Measurements from ENCODE around the gene FAM222B. TPM values are rescaled to one million over a fixed set of nuclear protein-coding genes. Genes with fewer than 3 reads are reported as not detected.

Gene FAM222B
- total and polyA plus RNA-seq, 9 of the 15 experiments (the other 6 are each of a cell fraction or from before 2014, with no cell fraction given) = 4.0 to 34.6 (median 7.5) TPM

DNA sequence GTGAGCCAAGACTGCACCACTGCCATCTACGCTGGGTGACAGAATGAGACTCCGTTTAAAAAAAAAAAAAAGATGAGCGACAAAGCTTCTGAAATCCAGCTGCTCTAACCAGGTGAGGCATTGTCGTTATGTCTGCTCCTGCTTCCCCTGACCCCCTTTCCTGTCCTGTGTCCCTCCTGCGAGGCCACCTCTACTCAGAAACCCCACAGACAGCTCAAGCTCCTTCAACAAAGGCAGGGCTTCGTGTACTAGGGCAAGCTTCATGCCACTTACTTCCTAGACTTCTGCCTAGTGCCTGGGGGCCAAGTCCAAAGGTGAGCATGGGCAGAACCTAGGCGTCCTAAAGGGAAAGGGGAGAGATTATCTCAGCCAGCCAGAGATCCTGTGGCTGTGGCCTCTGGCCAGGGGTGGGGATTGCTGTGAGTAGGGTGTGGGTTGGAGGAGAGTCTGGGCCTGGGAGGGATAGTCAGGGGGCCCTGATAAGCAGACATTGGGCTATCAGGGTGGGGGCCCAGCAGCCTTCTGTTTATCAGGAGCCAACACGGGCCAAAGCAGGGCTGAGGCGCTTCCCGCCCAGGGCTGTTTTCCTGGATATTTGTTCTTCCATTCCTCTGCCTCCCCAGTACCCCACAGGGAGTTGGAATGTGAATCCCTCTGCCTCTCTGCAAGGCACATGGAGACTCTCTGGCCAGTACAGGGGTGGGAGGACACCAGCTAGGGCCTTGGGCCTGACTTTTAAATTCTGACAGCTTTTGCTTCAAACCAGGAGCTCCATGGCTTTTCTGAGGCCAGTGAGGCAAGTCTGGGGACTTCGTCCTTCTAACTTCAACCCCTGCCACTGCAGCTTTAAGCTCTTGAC is 22.6 kb upstream of the FAM222B start (continued):
- TF ChIP-seq ZNF707 (CRISPR knock-in tag; conservative IDR thresholded peaks at IDR 0.05) (0 out of 2 replicates have a peak, but pooled peaks have one; percentile 41), ZSCAN29 (IDR thresholded peaks at IDR 0.05) (no peak; the same call in 1 of the 2 replicates), PHF20 (IDR thresholded peaks at IDR 0.05; ENCODE audit: partially characterized antibody) (no peak), ZNF79 (CRISPR knock-in tag; IDR thresholded peaks at IDR 0.05; ENCODE audit: low read depth) (no peak; the same call in 1 of the 2 replicates), ZNF830 (CRISPR knock-in tag; IDR thresholded peaks at IDR 0.05) (no peak; the same call in 1 of the 2 replicates), HNRNPK (IDR thresholded peaks at IDR 0.05; ENCODE audit: low read depth, low read length, poor library complexity, severe bottlenecking) (no peak), GABPA (tag; conservative IDR thresholded peaks at IDR 0.05; ENCODE audit: low read depth) (no peak), TSHZ1 (CRISPR knock-in tag; IDR thresholded peaks at IDR 0.05) (no peak), ZNF780A (CRISPR knock-in tag; IDR thresholded peaks at IDR 0.05) (no peak), TEAD2 (tag; IDR thresholded peaks at IDR 0.05) (no peak), SIN3B (IDR thresholded peaks at IDR 0.05; ENCODE audit: low read depth) (0 out of 2 replicates have a peak, but pooled peaks have one; percentile 34), CBX8 (IDR thresholded peaks at IDR 0.05; ENCODE audit: borderline replicate concordance, extremely low read depth, low read depth, low read length, poor library complexity, severe bottlenecking) (no peak), RBM34 (IDR thresholded peaks at IDR 0.05; ENCODE audit: borderline replicate concordance, insufficient read depth, low read length) (no peak), GABPB1 (CRISPR knock-in tag; IDR thresholded peaks at IDR 0.05) (0 out of 2 replicates have a peak, but pooled peaks have one; percentile 60), ZNF695 (CRISPR knock-in tag; IDR thresholded peaks at IDR 0.05) (no peak), SNRNP70 (optimal IDR thresholded peaks at IDR 0.05; ENCODE audit: low read depth, low read length) (no peak)
- TF ChIP-seq, protein P1, sequence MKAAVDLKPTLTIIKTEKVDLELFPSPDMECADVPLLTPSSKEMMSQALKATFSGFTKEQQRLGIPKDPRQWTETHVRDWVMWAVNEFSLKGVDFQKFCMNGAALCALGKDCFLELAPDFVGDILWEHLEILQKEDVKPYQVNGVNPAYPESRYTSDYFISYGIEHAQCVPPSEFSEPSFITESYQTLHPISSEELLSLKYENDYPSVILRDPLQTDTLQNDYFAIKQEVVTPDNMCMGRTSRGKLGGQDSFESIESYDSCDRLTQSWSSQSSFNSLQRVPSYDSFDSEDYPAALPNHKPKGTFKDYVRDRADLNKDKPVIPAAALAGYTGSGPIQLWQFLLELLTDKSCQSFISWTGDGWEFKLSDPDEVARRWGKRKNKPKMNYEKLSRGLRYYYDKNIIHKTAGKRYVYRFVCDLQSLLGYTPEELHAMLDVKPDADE (conservative IDR thresholded peaks at IDR 0.05; ENCODE audit: control insufficient read depth, low read depth, low read length) = peak; percentile 98
- TF ChIP-seq, protein P2, sequence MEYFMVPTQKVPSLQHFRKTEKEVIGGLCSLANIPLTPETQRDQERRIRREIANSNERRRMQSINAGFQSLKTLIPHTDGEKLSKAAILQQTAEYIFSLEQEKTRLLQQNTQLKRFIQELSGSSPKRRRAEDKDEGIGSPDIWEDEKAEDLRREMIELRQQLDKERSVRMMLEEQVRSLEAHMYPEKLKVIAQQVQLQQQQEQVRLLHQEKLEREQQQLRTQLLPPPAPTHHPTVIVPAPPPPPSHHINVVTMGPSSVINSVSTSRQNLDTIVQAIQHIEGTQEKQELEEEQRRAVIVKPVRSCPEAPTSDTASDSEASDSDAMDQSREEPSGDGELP (CRISPR knock-in tag; IDR thresholded peaks at IDR 0.05; ENCODE audit: borderline replicate concordance) = peak; percentile 90
- TF ChIP-seq, protein P3, sequence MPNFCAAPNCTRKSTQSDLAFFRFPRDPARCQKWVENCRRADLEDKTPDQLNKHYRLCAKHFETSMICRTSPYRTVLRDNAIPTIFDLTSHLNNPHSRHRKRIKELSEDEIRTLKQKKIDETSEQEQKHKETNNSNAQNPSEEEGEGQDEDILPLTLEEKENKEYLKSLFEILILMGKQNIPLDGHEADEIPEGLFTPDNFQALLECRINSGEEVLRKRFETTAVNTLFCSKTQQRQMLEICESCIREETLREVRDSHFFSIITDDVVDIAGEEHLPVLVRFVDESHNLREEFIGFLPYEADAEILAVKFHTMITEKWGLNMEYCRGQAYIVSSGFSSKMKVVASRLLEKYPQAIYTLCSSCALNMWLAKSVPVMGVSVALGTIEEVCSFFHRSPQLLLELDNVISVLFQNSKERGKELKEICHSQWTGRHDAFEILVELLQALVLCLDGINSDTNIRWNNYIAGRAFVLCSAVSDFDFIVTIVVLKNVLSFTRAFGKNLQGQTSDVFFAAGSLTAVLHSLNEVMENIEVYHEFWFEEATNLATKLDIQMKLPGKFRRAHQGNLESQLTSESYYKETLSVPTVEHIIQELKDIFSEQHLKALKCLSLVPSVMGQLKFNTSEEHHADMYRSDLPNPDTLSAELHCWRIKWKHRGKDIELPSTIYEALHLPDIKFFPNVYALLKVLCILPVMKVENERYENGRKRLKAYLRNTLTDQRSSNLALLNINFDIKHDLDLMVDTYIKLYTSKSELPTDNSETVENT (CRISPR knock-in tag; IDR thresholded peaks at IDR 0.05) = peak; percentile 73; the same call in 1 of the 2 replicates

Data from K562 (cell line).